ENCODE data around the gene PRPH. TPM values are rescaled to one million over a fixed set of nuclear protein-coding genes. Genes with fewer than 3 reads are reported as not detected.
A peak's percentile ranks its signal among the peaks of the same experiment; 100 is the strongest.

The PRPH gene
- total and polyA plus RNA-seq, 2 of the 13 experiments (the other 11 are each of a cell fraction or from before 2014, with no cell fraction given): 0.12 TPM; not detected in 1

DNA sequence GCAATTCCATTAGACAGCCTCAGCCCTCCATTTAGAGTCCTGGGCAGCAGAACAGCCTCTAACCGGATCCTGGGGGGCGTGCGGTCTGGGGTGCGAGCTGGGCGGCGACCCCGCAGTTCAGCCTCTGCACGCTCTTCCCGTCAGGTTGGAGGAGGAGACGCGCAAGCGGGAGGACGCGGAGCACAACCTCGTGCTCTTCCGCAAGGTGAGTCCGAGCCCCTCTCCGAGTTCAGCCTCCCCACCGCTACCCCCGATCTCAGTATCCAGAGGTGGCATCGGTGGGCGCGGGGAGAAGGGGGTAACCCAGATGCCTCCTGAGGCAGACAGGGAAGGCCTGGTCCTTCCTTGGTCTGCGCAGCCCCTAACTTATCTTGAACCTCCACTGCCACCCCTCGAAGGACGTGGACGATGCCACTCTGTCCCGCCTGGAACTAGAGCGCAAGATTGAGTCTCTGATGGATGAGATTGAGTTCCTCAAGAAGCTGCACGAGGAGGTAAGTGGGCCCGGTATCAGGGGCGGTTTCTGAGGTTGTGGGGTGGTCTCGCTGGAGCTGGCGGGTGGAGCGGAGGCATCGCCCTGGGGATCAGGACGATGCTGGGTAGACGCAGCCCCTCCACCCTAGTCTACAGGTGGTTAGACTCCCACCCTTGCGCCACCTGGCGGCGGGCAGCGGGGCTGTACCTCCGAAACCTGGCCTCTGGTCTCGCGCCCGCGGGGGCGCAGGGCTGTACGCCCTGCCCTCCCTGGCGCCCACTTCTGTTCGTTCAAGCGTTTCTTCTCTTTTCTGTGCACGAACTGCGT lies 1.3 kb downstream of the PRPH start (continued):
- TF ChIP-seq, protein P1, sequence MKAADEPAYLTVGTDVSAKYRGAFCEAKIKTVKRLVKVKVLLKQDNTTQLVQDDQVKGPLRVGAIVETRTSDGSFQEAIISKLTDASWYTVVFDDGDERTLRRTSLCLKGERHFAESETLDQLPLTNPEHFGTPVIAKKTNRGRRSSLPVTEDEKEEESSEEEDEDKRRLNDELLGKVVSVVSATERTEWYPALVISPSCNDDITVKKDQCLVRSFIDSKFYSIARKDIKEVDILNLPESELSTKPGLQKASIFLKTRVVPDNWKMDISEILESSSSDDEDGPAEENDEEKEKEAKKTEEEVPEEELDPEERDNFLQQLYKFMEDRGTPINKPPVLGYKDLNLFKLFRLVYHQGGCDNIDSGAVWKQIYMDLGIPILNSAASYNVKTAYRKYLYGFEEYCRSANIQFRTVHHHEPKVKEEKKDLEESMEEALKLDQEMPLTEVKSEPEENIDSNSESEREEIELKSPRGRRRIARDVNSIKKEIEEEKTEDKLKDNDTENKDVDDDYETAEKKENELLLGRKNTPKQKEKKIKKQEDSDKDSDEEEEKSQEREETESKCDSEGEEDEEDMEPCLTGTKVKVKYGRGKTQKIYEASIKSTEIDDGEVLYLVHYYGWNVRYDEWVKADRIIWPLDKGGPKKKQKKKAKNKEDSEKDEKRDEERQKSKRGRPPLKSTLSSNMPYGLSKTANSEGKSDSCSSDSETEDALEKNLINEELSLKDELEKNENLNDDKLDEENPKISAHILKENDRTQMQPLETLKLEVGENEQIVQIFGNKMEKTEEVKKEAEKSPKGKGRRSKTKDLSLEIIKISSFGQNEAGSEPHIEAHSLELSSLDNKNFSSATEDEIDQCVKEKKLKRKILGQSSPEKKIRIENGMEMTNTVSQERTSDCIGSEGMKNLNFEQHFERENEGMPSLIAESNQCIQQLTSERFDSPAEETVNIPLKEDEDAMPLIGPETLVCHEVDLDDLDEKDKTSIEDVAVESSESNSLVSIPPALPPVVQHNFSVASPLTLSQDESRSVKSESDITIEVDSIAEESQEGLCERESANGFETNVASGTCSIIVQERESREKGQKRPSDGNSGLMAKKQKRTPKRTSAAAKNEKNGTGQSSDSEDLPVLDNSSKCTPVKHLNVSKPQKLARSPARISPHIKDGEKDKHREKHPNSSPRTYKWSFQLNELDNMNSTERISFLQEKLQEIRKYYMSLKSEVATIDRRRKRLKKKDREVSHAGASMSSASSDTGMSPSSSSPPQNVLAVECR (CRISPR knock-in tag; IDR thresholded peaks at IDR 0.05; ENCODE audit: borderline replicate concordance): 0 out of 2 replicates have a peak, but pooled peaks have one; percentile 15
- TF ChIP-seq ZNF878 (CRISPR knock-in tag; IDR thresholded peaks at IDR 0.05) (no peak), ZNF776 (CRISPR knock-in tag; IDR thresholded peaks at IDR 0.05) (no peak), HNRNPL (IDR thresholded peaks at IDR 0.05; ENCODE audit: low read depth, low read length) (0 out of 2 replicates have a peak, but pooled peaks have one; percentile 24), GLI4 (CRISPR knock-in tag; IDR thresholded peaks at IDR 0.05; ENCODE audit: borderline replicate concordance) (no peak), ZNF572 (CRISPR knock-in tag; IDR thresholded peaks at IDR 0.05) (no peak), PHF21A (CRISPR knock-in tag; IDR thresholded peaks at IDR 0.05) (no peak), NONO (IDR thresholded peaks at IDR 0.05) (no peak), NONO (CRISPR knock-in tag; conservative IDR thresholded peaks at IDR 0.05) (0 out of 2 replicates have a peak, but pooled peaks have one; percentile 56), ZNF75D (CRISPR knock-in tag; IDR thresholded peaks at IDR 0.05; ENCODE audit: borderline replicate concordance) (no peak), MATR3 (CRISPR knock-in tag; IDR thresholded peaks at IDR 0.05) (no peak), EEA1 (CRISPR knock-in tag; IDR thresholded peaks at IDR 0.05; ENCODE audit: borderline replicate concordance) (no peak), RBM39 (IDR thresholded peaks at IDR 0.05; ENCODE audit: low read depth, low read length, poor library complexity, severe bottlenecking) (peak; percentile 14), LCORL (IDR thresholded peaks at IDR 0.05) (no peak), LCORL (CRISPR knock-in tag; IDR thresholded peaks at IDR 0.05) (peak; percentile 19; the same call in 1 of the 2 replicates), KLF6 (CRISPR knock-in tag; IDR thresholded peaks at IDR 0.05) (peak; percentile 71; the same call in 1 of the 2 replicates), ZNF768 (CRISPR knock-in tag; IDR thresholded peaks at IDR 0.05) (peak; percentile 36; the same call in 1 of the 2 replicates)
- TF ChIP-seq, protein P2, sequence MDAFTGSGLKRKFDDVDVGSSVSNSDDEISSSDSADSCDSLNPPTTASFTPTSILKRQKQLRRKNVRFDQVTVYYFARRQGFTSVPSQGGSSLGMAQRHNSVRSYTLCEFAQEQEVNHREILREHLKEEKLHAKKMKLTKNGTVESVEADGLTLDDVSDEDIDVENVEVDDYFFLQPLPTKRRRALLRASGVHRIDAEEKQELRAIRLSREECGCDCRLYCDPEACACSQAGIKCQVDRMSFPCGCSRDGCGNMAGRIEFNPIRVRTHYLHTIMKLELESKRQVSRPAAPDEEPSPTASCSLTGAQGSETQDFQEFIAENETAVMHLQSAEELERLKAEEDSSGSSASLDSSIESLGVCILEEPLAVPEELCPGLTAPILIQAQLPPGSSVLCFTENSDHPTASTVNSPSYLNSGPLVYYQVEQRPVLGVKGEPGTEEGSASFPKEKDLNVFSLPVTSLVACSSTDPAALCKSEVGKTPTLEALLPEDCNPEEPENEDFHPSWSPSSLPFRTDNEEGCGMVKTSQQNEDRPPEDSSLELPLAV (CRISPR knock-in tag; conservative IDR thresholded peaks at IDR 0.05; ENCODE audit: low read depth): no peak
- TF ChIP-seq, protein P3, sequence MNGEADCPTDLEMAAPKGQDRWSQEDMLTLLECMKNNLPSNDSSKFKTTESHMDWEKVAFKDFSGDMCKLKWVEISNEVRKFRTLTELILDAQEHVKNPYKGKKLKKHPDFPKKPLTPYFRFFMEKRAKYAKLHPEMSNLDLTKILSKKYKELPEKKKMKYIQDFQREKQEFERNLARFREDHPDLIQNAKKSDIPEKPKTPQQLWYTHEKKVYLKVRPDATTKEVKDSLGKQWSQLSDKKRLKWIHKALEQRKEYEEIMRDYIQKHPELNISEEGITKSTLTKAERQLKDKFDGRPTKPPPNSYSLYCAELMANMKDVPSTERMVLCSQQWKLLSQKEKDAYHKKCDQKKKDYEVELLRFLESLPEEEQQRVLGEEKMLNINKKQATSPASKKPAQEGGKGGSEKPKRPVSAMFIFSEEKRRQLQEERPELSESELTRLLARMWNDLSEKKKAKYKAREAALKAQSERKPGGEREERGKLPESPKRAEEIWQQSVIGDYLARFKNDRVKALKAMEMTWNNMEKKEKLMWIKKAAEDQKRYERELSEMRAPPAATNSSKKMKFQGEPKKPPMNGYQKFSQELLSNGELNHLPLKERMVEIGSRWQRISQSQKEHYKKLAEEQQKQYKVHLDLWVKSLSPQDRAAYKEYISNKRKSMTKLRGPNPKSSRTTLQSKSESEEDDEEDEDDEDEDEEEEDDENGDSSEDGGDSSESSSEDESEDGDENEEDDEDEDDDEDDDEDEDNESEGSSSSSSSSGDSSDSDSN (CRISPR knock-in tag; IDR thresholded peaks at IDR 0.05): peak; percentile 46; the same call in 1 of the 2 replicates

Data from HepG2 (cell line).